D721Med (cell line): ENCODE measurements around the gene EVC.
A peak's percentile ranks its signal among the peaks of the same experiment; 100 is the strongest.

Source experiments
- DNase-seq: peaks from one replicate; pipeline ENCODE4 v3.0.0; 2011; ENCODE audit warnings: low spot score; ENCODE audit not compliant: insufficient read length
- FAIRE-seq: peaks from 2 replicates; lab custom pipeline; 2011; peaks lifted over from hg19 to GRCh38; lab: Jason Lieb, UNC
- CTCF ChIP-seq: IDR thresholded peaks from 2 replicates; pipeline ENCODE4 v1.5.1; 2012; ENCODE audit warnings: mild to moderate bottlenecking, control low read depth; ENCODE audit not compliant: insufficient read depth; ENCODE audit errors: missing control alignments

The EVC gene

GRCh38 chr4:5710961-5711478, at the start of gene EVC:
Gene EVC (plus strand): TSS chr4:5711201. CDS start chr4:5711381, 180 bp downstream.
- no peak for TF ChIP-seq CTCF
- peak; percentile 35 for DNase-seq

GRCh38 chr4:5661237-5661636, 49.8 kb upstream of the EVC start:
- DNase-seq (no peak), FAIRE-seq (no peak)
- no peak for TF ChIP-seq CTCF

More at GRCh38 chr4:5710961-5711478, at the start of gene EVC:
- FAIRE-seq = no peak

- DNase-seq (no peak), FAIRE-seq (no peak)
- no peak for TF ChIP-seq CTCF
Measured at GRCh38 chr4:5662555-5662954, 48.4 kb upstream of the EVC start.

- TF ChIP-seq CTCF = no peak
- no peak for DNase-seq
- FAIRE-seq = no peak
Measured at GRCh38 chr4:5664778-5665177, 46.2 kb upstream of the EVC start.

- TF ChIP-seq CTCF = no peak
- FAIRE-seq (no peak), DNase-seq (no peak)
Measured at GRCh38 chr4:5666741-5667140, 44.3 kb upstream of the EVC start.

GRCh38 chr4:5676763-5677162, 34.2 kb upstream of the EVC start:
- DNase-seq (no peak), FAIRE-seq (no peak)
- TF ChIP-seq CTCF = no peak

GRCh38 chr4:5678977-5679376, 32.0 kb upstream of the EVC start:
- FAIRE-seq (no peak), DNase-seq (no peak)
- no peak for TF ChIP-seq CTCF
